Astrocyte of the cerebellum (primary cell): ENCODE measurements around the gene TENM3.

ENCODE experiments used
- DNase-seq: peaks from one replicate; pipeline ENCODE4 v3.0.0-alpha.2; 2011; ENCODE audit warnings: low read depth
- H3K4me3 ChIP-seq: 2 replicates; pipeline ENCODE4 v1.5.1; 2011; ENCODE audit warnings: mild to moderate bottlenecking, low read depth, low read length, moderate library complexity
- CTCF ChIP-seq: IDR thresholded peaks from 2 replicates; pipeline ENCODE4 v1.5.1; 2012; ENCODE audit warnings: low read length, low read depth, moderate library complexity, mild to moderate bottlenecking; ENCODE audit errors: missing control alignments
- in situ Hi-C: cut with HindIII; loops from 2 replicates; pipeline ENCODE4 v1.10.0; 2017; ENCODE audit warnings: low sequenced_read_pairs

Gene TENM3

GRCh38 chr4:182748283-182748682 is 505.1 kb downstream of the TENM3 start:
- in situ Hi-C loops = no loop called here
- TF ChIP-seq CTCF = no peak
- DNase-seq = no peak
- H3K4me3 ChIP-seq = no peak overlapping the region

DNA sequence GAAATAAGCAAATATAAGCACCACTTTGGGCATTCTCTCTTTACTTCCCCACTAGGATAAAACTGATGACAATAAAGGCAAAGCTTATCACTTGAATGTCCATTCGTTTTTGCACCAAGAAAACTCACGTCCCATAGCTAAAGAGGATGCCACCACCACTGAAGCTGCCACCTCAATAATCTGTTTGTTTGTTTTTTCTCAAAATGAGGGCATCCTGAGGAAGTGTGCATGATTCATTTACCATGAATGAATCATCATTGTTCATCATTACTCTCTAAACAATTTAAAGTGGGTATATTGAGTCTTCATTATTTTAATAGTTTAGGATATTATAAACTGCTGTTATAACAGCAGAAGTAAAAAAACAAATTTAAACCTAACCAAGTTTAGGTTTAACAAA is 505.7 kb downstream of the TENM3 start:
- DNase-seq = no peak
- TF ChIP-seq CTCF = no peak
- H3K4me3 ChIP-seq = no peak overlapping the region
- in situ Hi-C loops = no loop called here

DNA sequence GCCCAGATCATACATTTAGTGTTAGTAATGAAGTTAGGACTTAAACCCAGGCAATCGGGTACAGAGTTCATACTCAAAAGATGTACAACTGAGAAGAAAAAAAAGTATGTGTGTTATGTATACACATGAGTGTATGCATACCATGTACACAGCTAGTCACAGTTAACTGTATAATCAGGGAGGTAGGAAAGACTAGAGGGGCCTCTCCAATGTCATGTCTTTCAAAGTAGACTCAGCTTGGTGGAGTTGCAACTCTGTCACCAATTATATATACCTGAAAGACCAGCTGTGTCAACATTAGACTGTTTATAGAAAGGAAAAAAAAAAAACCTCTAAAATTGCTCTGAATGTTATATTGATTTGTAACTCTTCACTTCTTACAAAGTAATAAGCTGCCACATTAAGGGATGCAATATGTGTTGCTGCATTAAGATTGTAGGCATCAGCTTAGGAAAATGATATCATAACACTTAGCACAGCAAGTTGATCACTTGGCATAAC is 506.5 kb downstream of the TENM3 start:
- DNase-seq = no peak
- no peak for TF ChIP-seq CTCF
- no peak overlapping the region for H3K4me3 ChIP-seq
- in situ Hi-C loops = no loop called here

- peak; percentile 72 for DNase-seq
- in situ Hi-C loops = no loop called here
- no peak overlapping the region for H3K4me3 ChIP-seq
- TF ChIP-seq CTCF = no peak
These were observed 509.1 kb downstream of the TENM3 start for GRCh38 chr4:182752158-182752910.

- no peak for DNase-seq
- in situ Hi-C loops = no loop called here
- no peak for TF ChIP-seq CTCF
- H3K4me3 ChIP-seq = no peak overlapping the region
These were observed 511.7 kb downstream of the TENM3 start for GRCh38 chr4:182754895-182755294.

DNA sequence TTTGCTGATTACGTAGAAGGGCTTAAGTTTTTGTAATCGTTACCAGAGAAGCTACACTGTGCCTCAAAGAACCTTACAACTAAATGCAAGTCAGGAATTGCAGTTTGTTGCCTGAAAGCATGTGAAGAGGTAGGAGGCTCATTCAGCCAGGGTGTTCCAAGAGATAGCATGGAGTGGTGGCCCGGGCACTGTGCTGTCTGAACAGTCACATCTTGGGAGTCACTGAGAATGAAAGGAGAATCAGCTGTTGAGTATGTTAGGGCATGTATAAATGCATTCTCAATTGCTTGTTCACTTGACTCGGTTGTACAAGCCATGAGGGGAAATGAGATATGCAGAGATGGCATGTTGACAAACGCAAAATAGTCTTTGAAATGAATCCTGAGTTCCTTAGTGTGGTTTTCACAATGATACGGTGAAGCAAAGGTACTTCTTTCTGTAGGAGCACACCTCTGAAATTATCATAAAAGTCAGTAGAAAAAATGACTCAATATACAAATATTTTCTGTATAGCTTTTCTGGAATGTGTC is 513.0 kb downstream of the TENM3 start:
- in situ Hi-C loops = no loop called here
- no peak overlapping the region for H3K4me3 ChIP-seq
- DNase-seq = no peak
- TF ChIP-seq CTCF = no peak
